Endothelial cell of umbilical vein (primary cell): Measurements from ENCODE around the gene IRF6. TPM values are rescaled to one million over a fixed set of nuclear protein-coding genes. Genes with fewer than 3 reads are reported as not detected.

Source experiments
- BruUV-seq: library from RNA; stranded (reverse); fragments of 400-500 nt; replicated peaks from 2 replicates; lab custom pipeline; 2021; lab: Mats Ljungman, UMichigan
- CTCF ChIA-PET: fragments of 300-600, 350-600 bp; sonication (Branson Sonifier 250); formaldehyde crosslinking; loops from one replicate; lab custom pipeline; 2021; ENCODE audit warnings: antibody characterized with exemption, inconsistent platforms; lab: Charles Lee
- POLR2A ChIA-PET: fragments of 300-600, 350-600 bp; sonication (Branson Sonifier 250); formaldehyde crosslinking; loops from one replicate; lab custom pipeline; 2021; ENCODE audit warnings: antibody characterized with exemption, inconsistent platforms; lab: Charles Lee
- DNase-seq: peaks from one replicate; pipeline ENCODE4 v3.0.0-alpha.2; 2011; ENCODE audit warnings: low read depth, low spot score
- FAIRE-seq: peaks from 2 replicates; lab custom pipeline; 2011; peaks lifted over from hg19 to GRCh38; lab: Jason Lieb, UNC
- H2AFZ ChIP-seq: 2 replicates; pipeline ENCODE4 v1.6.0; 2012; ENCODE audit warnings: low read depth, low read length, control low read depth, inconsistent platforms
- H3K27ac ChIP-seq: 2 replicates; pipeline ENCODE4 v1.5.1; 2011; ENCODE audit warnings: low read depth, mild to moderate bottlenecking, control low read depth, low read length, moderate library complexity; ENCODE audit not compliant: insufficient read depth
- H3K27me3 ChIP-seq, 2 experiments: 2 replicates each; pipeline versions ENCODE4 v1.6.0 to v1.6.1; 2011; ENCODE audit warnings: low read length in 2 of 2, mixed read lengths in 1 of 2; ENCODE audit not compliant: control insufficient read depth in 2 of 2, insufficient read depth in 2 of 2
- H3K36me3 ChIP-seq, 2 experiments: 2 replicates in 1 of 2; 3 replicates in 1 of 2; pipeline ENCODE4 v1.5.1; 2011; ENCODE audit warnings: low read length in 2 of 2, mild to moderate bottlenecking in 1 of 2, moderate library complexity in 1 of 2; ENCODE audit not compliant: control insufficient read depth in 2 of 2, insufficient read depth in 2 of 2; ENCODE audit errors: extremely low read depth in 1 of 2
- H3K4me1 ChIP-seq: 3 replicates; pipeline ENCODE4 v1.5.1; 2011; ENCODE audit warnings: mild to moderate bottlenecking, low read length; ENCODE audit not compliant: control insufficient read depth, insufficient read depth; ENCODE audit errors: extremely low read depth
- H3K4me2 ChIP-seq: 2 replicates; pipeline ENCODE4 v1.6.1; 2011; ENCODE audit warnings: low read length, control low read depth, mixed read lengths; ENCODE audit not compliant: insufficient read depth
- H3K4me3 ChIP-seq, 3 experiments: fragments of 200-600 bp in 1 of 3; sonication (generic), shearing (Covaris generic) in 1 of 3; replicated peaks in 1 of 3; 2 replicates each; pipeline ENCODE4 v1.5.1; 2011 to 2016; ENCODE audit warnings: control low read depth in 3 of 3, low read length in 3 of 3, mild to moderate bottlenecking in 2 of 3, inconsistent platforms in 1 of 3, low read depth in 1 of 3, moderate library complexity in 1 of 3; ENCODE audit not compliant: insufficient read depth in 1 of 3
- H3K79me2 ChIP-seq: 2 replicates; pipeline ENCODE4 v1.6.0; 2012; ENCODE audit warnings: low read length, inconsistent platforms; ENCODE audit not compliant: control insufficient read depth, insufficient read depth
- H3K9ac ChIP-seq: replicated peaks from 2 replicates; pipeline ENCODE3; 2011; ENCODE audit warnings: low read length, control low read depth; ENCODE audit not compliant: insufficient read depth; ENCODE audit errors: extremely low read depth
- H3K9me1 ChIP-seq: replicated peaks from 3 replicates; pipeline ENCODE4 v1.6.0; 2011; ENCODE audit warnings: mild to moderate bottlenecking, low read length; ENCODE audit not compliant: control insufficient read depth, insufficient read depth; ENCODE audit errors: extremely low read depth
- H3K9me3 ChIP-seq: replicated peaks from 2 replicates; pipeline ENCODE4 v1.5.1; 2012; ENCODE audit warnings: low read length, inconsistent platforms; ENCODE audit not compliant: control insufficient read depth, insufficient read depth
- H4K20me1 ChIP-seq: replicated peaks from 2 replicates; pipeline ENCODE3; 2011; ENCODE audit warnings: mild to moderate bottlenecking, low read length; ENCODE audit not compliant: control insufficient read depth, insufficient read depth; ENCODE audit errors: extremely low read depth
- EZH2 ChIP-seq: IDR thresholded peaks from 2 replicates; pipeline ENCODE4 v1.6.1; 2012; ENCODE audit warnings: borderline replicate concordance, low read depth, mild to moderate bottlenecking, moderate library complexity, low read length, inconsistent platforms; ENCODE audit not compliant: severe bottlenecking
- FOS ChIP-seq: IDR thresholded peaks from 2 replicates; pipeline ENCODE4 v1.6.1; 2011; ENCODE audit warnings: mild to moderate bottlenecking, low read length, moderate library complexity, borderline replicate concordance; ENCODE audit not compliant: insufficient read depth
- GATA2 ChIP-seq: IDR thresholded peaks from 2 replicates; pipeline ENCODE4 v1.7.0; 2011; ENCODE audit warnings: low read depth, mild to moderate bottlenecking, moderate library complexity, mixed read lengths, low read length; ENCODE audit not compliant: insufficient read length, insufficient read depth
- JUN ChIP-seq: IDR thresholded peaks from 2 replicates; pipeline ENCODE4 v1.6.1; 2011; ENCODE audit warnings: borderline replicate concordance, low read depth; ENCODE audit not compliant: insufficient read length, insufficient read depth
- MYC ChIP-seq: IDR thresholded peaks from one replicate; pipeline ENCODE4 v1.6.1; 2011; ENCODE audit warnings: mild to moderate bottlenecking, low read depth, low read length
- POLR2A ChIP-seq: IDR thresholded peaks from 2 replicates; pipeline ENCODE4 v1.6.1; 2012; ENCODE audit warnings: low read depth, mild to moderate bottlenecking, control low read depth, low read length
- POLR2AphosphoS5 ChIP-seq: IDR thresholded peaks from 2 replicates; pipeline ENCODE4 v1.6.1; 2012; ENCODE audit warnings: low read depth, mild to moderate bottlenecking, control low read depth, low read length, moderate library complexity; ENCODE audit not compliant: insufficient read depth
- dilution Hi-C: fragments of 300-500 bp; cut with MboI; formaldehyde crosslinking; loops from one replicate; pipeline ENCODE4 v1.15.0; 2019; ENCODE audit warnings: low sequenced_read_pairs; ENCODE audit not compliant: extremely low pct_ligation_motif_present
- intact Hi-C: fragments of 100-400 bp; cut with micrococcal nuclease; formaldehyde crosslinking; loops from one replicate; pipeline ENCODE4 v1.10.0; 2022
- polyA plus RNA-seq, 4 experiments: library from polyadenylated mRNA; depleted of rRNA in 3 of 4; stranded (reverse) in 3 of 4; unstranded in 1 of 4; fragments of >200 nt; gene quantifications; 2 replicates each; pipeline versions ENCODE4 v1.2.1 to v1.2.3, GENCODE V29; 2011 to 2012; ENCODE audit warnings: missing spikeins in 1 of 4
- total RNA-seq: library from RNA; stranded (reverse); gene quantifications from 2 replicates; pipeline ENCODE4 v1.2.3, GENCODE V29; 2021
- TF ChIP-seq, protein P1 (sequence below), 2 donors: IDR thresholded peaks; 1 replicate in 1 of 2; 2 replicates in 1 of 2; pipeline ENCODE4 v1.5.1; 2011; ENCODE audit warnings: low read length in 2 of 2, mild to moderate bottlenecking in 2 of 2, moderate library complexity in 2 of 2, control low read depth in 1 of 2, inconsistent platforms in 1 of 2, low read depth in 1 of 2; ENCODE audit not compliant: insufficient read depth in 1 of 2; ENCODE audit errors: extremely low read depth in 1 of 2
- TF ChIP-seq, protein P2 (sequence below): IDR thresholded peaks from 2 replicates; pipeline ENCODE4 v1.6.1; 2011; ENCODE audit not compliant: insufficient read depth, insufficient read length

Gene IRF6
- total and polyA plus RNA-seq, 2 donors (not counting 3 experiments of a cell fraction or from before 2014, with no cell fraction given), result 42.0 to 55.8 TPM

DNA sequence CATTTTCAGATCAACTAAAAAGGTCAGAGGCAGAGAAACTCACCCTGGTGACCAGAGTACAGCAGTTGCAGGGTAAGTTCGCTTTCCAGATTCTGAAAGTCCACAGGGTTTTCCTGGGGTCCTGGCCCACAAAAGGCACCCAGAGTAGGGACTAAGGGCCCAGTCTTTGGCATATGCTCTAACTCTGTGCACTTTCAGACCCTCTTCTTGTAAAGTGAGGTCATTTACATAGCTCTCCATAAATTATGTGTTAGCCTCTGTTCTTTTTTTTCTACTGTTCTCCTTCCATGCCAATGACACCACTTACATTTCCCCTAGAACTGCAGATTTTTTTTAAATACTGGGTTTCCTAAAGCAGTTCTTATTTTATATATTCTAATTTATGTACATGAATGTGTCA is 27.8 kb downstream of the IRF6 start:
- no TSS peak for BruUV-seq
- ChIA-PET CTCF (interaction anchor here (2.0 kb wide), 1 partner anchor 9 kb away, joined by 8 read pairs; no protein-coding TSS in a partner anchor), POLR2A (no interaction called here)
- no peak for FAIRE-seq
- Histone ChIP-seq H3K27me3 (no peaks in the 10 kb centered on the region), H3K27ac (no peak overlapping the region), H3K36me3 (no peaks in the 10 kb centered on the region), H4K20me1 (no peaks in the 10 kb centered on the region), H2AFZ (no peak overlapping the region), H3K4me1 (no peaks in the 10 kb centered on the region), H3K9ac (no peak overlapping the region), H3K9me1 (no peaks in the 10 kb centered on the region), H3K4me3 (no peak overlapping the region), H3K79me2 (no peaks in the 10 kb centered on the region), H3K4me2 (no peak overlapping the region), H3K9me3 (no peaks in the 10 kb centered on the region)
- TF ChIP-seq FOS, result no peak
- no peak for TF ChIP-seq POLR2A
- no peak for TF ChIP-seq EZH2
- no peak for TF ChIP-seq MYC
- no peak for TF ChIP-seq JUN
- TF ChIP-seq, protein P1, sequence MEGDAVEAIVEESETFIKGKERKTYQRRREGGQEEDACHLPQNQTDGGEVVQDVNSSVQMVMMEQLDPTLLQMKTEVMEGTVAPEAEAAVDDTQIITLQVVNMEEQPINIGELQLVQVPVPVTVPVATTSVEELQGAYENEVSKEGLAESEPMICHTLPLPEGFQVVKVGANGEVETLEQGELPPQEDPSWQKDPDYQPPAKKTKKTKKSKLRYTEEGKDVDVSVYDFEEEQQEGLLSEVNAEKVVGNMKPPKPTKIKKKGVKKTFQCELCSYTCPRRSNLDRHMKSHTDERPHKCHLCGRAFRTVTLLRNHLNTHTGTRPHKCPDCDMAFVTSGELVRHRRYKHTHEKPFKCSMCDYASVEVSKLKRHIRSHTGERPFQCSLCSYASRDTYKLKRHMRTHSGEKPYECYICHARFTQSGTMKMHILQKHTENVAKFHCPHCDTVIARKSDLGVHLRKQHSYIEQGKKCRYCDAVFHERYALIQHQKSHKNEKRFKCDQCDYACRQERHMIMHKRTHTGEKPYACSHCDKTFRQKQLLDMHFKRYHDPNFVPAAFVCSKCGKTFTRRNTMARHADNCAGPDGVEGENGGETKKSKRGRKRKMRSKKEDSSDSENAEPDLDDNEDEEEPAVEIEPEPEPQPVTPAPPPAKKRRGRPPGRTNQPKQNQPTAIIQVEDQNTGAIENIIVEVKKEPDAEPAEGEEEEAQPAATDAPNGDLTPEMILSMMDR (IDR thresholded peaks at IDR 0.05; ENCODE audit: extremely low read depth in 1 of 2, insufficient read depth in 1 of 2, low read depth in 1 of 2, low read length in 2 of 2), result no peak
- TF ChIP-seq, protein P2, sequence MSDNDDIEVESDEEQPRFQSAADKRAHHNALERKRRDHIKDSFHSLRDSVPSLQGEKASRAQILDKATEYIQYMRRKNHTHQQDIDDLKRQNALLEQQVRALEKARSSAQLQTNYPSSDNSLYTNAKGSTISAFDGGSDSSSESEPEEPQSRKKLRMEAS, result no peak
- TF ChIP-seq POLR2AphosphoS5, result no peak
- no peak for TF ChIP-seq GATA2
- no peak for DNase-seq
- dilution Hi-C loops, result no loop called here
- intact Hi-C loops, result no loop called here
